Ishikawa (cell line): ENCODE measurements around the gene AADACL3.

Experiments
- CEBPB ChIP-seq: IDR thresholded peaks from 2 replicates; pipeline ENCODE4 v1.6.1; 2012
- CREB1 ChIP-seq: IDR thresholded peaks from 2 replicates; pipeline ENCODE4 v1.6.1; 2012; ENCODE audit warnings: low read depth
- EGR1 ChIP-seq: IDR thresholded peaks from 2 replicates; pipeline ENCODE4 v1.6.1; 2012
- EP300 ChIP-seq: IDR thresholded peaks from 2 replicates; pipeline ENCODE4 v1.6.1; 2012; ENCODE audit warnings: borderline replicate concordance
- FOXM1 ChIP-seq: IDR thresholded peaks from 2 replicates; pipeline ENCODE4 v1.6.1; 2012; ENCODE audit warnings: low read depth, borderline replicate concordance
- NFIC ChIP-seq: IDR thresholded peaks from 2 replicates; pipeline ENCODE4 v1.6.1; 2012
- RAD21 ChIP-seq: IDR thresholded peaks from 2 replicates; pipeline ENCODE4 v1.6.1; 2012; ENCODE audit warnings: low read depth
- TAF1 ChIP-seq: IDR thresholded peaks from 2 replicates; pipeline ENCODE4 v1.6.1; 2012; ENCODE audit warnings: low read depth, mild to moderate bottlenecking
- TCF12 ChIP-seq: IDR thresholded peaks from 2 replicates; pipeline ENCODE4 v1.6.1; 2012; ENCODE audit warnings: low read depth
- TEAD4 ChIP-seq: IDR thresholded peaks from 2 replicates; pipeline ENCODE4 v1.6.1; 2012
- YY1 ChIP-seq: IDR thresholded peaks from 2 replicates; pipeline ENCODE4 v1.6.1; 2012; ENCODE audit warnings: low read depth
- ZBTB7A ChIP-seq: IDR thresholded peaks from 2 replicates; pipeline ENCODE4 v1.6.1; 2012; ENCODE audit warnings: low read depth
- TF ChIP-seq, protein P1 (sequence below): IDR thresholded peaks from 2 replicates; pipeline ENCODE4 v1.6.1; 2012; ENCODE audit warnings: low read depth, mild to moderate bottlenecking
- TF ChIP-seq, protein P2 (sequence below): IDR thresholded peaks from 2 replicates; pipeline ENCODE4 v1.6.1; 2012
- TF ChIP-seq, protein P3 (sequence below): IDR thresholded peaks from 2 replicates; pipeline ENCODE4 v1.6.1; 2012

AADACL3 gene

DNA sequence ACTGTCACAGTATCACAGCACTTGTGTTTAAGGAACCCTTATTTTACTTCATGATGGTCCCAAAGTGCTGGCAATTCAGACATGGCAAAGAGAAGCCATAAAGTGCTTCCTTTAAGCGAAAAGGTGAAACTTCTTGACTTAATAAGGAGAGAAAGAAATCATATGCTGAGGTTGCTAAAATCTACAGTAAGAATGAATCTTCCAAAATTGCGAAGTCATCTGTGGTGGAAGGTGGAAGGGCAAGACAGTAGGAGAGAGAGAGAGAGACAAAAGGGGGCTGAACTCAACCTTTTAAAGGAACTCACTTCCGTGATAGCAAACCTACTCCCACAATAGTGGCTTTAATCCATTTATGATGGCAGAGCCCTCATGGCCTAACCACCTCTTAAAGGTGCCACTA lies 19.3 kb upstream of the AADACL3 start:
- TF ChIP-seq, protein P1, sequence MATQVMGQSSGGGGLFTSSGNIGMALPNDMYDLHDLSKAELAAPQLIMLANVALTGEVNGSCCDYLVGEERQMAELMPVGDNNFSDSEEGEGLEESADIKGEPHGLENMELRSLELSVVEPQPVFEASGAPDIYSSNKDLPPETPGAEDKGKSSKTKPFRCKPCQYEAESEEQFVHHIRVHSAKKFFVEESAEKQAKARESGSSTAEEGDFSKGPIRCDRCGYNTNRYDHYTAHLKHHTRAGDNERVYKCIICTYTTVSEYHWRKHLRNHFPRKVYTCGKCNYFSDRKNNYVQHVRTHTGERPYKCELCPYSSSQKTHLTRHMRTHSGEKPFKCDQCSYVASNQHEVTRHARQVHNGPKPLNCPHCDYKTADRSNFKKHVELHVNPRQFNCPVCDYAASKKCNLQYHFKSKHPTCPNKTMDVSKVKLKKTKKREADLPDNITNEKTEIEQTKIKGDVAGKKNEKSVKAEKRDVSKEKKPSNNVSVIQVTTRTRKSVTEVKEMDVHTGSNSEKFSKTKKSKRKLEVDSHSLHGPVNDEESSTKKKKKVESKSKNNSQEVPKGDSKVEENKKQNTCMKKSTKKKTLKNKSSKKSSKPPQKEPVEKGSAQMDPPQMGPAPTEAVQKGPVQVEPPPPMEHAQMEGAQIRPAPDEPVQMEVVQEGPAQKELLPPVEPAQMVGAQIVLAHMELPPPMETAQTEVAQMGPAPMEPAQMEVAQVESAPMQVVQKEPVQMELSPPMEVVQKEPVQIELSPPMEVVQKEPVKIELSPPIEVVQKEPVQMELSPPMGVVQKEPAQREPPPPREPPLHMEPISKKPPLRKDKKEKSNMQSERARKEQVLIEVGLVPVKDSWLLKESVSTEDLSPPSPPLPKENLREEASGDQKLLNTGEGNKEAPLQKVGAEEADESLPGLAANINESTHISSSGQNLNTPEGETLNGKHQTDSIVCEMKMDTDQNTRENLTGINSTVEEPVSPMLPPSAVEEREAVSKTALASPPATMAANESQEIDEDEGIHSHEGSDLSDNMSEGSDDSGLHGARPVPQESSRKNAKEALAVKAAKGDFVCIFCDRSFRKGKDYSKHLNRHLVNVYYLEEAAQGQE, result no peak
- TF ChIP-seq TEAD4, result no peak
- TF ChIP-seq EP300, result no peak
- TF ChIP-seq ZBTB7A, result no peak
- TF ChIP-seq, protein P2, sequence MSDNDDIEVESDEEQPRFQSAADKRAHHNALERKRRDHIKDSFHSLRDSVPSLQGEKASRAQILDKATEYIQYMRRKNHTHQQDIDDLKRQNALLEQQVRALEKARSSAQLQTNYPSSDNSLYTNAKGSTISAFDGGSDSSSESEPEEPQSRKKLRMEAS, result no peak
- TF ChIP-seq TCF12, result no peak
- no peak for TF ChIP-seq FOXM1
- no peak for TF ChIP-seq EGR1
- no peak for TF ChIP-seq YY1
- no peak for TF ChIP-seq TAF1
- TF ChIP-seq RAD21, result no peak
- TF ChIP-seq NFIC, result no peak
- TF ChIP-seq CREB1, result no peak
- TF ChIP-seq, protein P3, sequence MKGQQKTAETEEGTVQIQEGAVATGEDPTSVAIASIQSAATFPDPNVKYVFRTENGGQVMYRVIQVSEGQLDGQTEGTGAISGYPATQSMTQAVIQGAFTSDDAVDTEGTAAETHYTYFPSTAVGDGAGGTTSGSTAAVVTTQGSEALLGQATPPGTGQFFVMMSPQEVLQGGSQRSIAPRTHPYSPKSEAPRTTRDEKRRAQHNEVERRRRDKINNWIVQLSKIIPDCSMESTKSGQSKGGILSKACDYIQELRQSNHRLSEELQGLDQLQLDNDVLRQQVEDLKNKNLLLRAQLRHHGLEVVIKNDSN, result no peak
- no peak for TF ChIP-seq CEBPB

DNA sequence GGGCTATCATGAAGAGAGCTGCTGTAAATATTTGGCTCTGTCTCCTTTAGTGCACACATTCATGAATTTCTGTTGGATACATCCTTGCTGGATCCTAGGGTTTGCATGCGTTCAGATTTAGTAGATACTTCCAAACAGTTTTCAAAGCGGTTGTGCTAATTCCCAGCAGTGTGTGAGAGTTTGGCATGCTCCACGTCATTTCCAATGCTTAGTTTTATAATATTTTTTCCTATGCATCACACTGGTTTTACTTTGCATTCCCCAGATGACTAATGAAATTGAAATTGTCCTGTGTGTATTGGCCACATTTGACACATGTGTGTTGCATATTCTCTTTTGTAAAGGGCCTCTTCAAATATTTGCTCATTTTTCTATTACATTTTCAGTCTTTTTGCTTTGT lies 18.5 kb upstream of the AADACL3 start:
- TF ChIP-seq ZBTB7A, result no peak
- no peak for TF ChIP-seq CEBPB
- no peak for TF ChIP-seq CREB1
- no peak for TF ChIP-seq TAF1
- no peak for TF ChIP-seq TEAD4
- no peak for TF ChIP-seq FOXM1
- TF ChIP-seq, protein P1, result no peak
- no peak for TF ChIP-seq RAD21
- TF ChIP-seq EP300, result no peak
- TF ChIP-seq TCF12, result no peak
- TF ChIP-seq, protein P2, result no peak

DNA sequence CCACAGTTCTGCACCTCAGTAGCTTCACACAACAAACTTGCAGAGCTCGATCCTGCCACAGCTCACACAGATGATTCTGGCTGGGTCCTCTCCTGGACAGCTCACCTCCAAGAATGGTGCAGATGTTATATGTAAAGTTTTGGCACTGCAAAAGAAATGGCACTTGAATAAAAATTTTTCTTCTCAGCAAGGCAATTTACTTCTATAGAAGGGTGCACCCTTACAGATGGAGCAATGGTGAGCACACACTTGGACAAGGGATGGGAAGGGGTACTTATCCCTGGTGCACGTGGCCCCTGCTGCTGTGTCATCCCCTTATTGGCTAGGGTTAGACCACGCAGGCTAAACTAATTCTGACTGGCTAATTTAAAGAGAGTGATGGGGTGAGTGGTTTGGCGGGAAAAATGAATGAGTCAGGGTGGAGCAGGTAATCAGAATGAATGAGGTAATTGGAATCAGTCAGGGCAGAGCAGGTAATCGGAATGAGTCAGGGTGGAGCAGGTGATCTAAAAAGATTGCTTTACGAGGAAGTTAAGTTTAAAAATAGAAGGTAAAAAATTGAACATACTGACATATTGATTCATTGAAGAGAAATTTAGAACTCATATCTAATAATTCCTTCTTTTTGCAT lies 12.0 kb upstream of the AADACL3 start:
- TF ChIP-seq CEBPB, result no peak

DNA sequence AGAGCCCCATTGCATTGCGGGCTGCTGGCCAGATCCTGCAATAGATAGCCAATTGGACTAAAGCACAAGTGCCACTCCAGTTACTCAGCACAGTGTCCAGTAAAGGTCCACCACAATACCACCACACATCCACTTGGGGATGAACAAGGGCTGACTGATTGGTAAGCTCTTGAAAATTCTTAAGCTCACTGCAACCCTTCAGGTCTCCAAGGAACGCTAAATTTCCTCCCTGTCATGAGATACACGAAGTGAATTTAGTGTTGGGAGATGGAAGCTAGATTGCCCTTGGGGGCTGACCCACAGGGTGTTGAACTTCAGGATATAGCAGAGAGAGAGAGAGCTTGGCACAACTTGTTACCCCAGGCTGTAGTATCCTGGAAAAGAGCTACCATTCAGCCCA lies 9.8 kb upstream of the AADACL3 start:
- TF ChIP-seq YY1 (no peak), EGR1 (no peak), NFIC (no peak), ZBTB7A (no peak), CEBPB (no peak), TAF1 (no peak), RAD21 (no peak), CREB1 (no peak), EP300 (no peak), TCF12 (no peak), FOXM1 (no peak), TEAD4 (no peak)
- TF ChIP-seq, protein P2, result no peak
- TF ChIP-seq, protein P1, result no peak
- TF ChIP-seq, protein P3, result no peak
